ENCODE data around the gene MBP. TPM values are rescaled to one million over a fixed set of nuclear protein-coding genes. Genes with fewer than 3 reads are reported as not detected.

MBP gene
- total RNA-seq, 1 donor = 25.8 TPM

DNA sequence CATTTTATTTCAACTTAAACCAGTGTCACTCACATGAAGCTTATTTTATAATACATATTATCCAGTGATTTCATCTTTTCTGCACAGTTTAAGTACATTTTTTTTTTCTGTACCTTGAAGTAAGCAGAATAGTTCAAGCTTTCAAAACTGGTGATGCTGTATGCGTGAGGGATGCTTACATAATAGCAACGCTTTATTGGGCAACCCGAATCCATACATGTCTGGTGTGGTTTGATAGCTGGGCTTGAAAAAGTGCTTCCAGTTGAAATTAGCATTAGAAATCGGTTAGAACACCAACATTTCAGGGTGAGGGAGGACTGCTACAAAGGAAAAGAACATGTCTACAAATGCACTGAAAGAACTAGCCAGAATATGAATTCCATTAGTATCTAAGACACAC is 117.4 kb downstream of the MBP start:
- TF ChIP-seq, protein P1, sequence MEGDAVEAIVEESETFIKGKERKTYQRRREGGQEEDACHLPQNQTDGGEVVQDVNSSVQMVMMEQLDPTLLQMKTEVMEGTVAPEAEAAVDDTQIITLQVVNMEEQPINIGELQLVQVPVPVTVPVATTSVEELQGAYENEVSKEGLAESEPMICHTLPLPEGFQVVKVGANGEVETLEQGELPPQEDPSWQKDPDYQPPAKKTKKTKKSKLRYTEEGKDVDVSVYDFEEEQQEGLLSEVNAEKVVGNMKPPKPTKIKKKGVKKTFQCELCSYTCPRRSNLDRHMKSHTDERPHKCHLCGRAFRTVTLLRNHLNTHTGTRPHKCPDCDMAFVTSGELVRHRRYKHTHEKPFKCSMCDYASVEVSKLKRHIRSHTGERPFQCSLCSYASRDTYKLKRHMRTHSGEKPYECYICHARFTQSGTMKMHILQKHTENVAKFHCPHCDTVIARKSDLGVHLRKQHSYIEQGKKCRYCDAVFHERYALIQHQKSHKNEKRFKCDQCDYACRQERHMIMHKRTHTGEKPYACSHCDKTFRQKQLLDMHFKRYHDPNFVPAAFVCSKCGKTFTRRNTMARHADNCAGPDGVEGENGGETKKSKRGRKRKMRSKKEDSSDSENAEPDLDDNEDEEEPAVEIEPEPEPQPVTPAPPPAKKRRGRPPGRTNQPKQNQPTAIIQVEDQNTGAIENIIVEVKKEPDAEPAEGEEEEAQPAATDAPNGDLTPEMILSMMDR (IDR thresholded peaks at IDR 0.05; ENCODE audit: insufficient read depth, low read length) = no peak
- H3K4me3 ChIP-seq (ENCODE audit: low read depth, low read length) = no peak overlapping the region
- DNase-seq (ENCODE audit: low read depth) = no peak

DNA sequence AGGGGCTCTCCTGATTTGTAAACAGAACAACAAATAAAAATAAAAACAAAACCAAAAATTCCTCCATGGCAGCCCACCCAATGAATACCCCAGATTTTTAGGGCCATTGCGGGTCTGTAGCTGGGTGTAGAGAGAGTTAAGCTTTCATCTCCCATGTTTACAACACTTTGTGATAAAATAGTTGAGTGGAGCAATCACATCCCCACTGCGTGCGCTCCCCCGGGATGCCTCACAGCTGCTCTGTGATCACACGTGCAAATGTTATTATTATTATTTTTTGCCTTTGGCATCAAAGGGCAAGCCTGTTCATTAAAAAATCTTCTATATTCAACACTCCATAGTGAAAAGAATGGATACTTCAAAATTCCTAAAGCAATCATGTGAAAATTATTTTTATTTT is 118.0 kb downstream of the MBP start:
- DNase-seq (ENCODE audit: low read depth) = no peak
- H3K4me3 ChIP-seq (ENCODE audit: low read depth, low read length) = no peak overlapping the region

DNA sequence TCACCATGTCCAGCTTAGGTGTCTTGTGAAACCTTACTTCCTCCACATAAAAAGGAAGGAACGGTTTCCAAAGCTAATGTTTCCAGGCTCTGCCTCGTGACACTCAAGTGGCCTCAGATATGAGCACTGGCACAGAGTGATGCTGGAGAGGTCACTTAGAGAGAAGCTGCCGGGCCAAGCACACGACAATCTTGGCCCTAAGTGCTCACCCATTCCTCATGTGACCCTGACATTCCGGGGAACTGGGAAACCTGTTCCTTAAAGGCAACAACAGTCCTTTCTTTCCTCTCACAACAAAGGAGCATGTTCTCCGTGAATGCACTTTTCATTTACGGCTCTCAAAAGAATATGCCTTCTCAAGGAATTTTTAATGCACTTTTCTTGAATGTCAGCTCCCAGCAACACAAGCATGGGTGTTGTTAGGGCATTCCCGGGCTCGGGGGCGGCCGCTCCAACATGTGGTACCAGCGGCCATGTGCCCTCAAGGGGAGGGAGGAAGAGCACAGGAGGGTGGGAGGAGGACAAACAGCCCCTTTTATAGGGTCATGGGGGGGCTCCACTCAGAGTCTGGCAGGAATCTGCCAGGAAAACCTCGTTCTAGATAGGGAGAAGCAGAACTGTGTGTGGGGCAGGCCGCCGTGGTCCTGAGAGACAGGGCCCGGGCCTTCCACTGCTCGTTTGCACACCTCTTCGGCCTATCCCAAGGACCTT is 118.6 kb downstream of the MBP start:
- DNase-seq (ENCODE audit: low read depth) = peak; percentile 9
- no peak overlapping the region for H3K4me3 ChIP-seq (ENCODE audit: low read depth, low read length)
- TF ChIP-seq, protein P1 (IDR thresholded peaks at IDR 0.05; ENCODE audit: insufficient read depth, low read length) = no peak

More for the DNA sequence above, 118.0 kb downstream of the MBP start:
- TF ChIP-seq, protein P1 (IDR thresholded peaks at IDR 0.05; ENCODE audit: insufficient read depth, low read length) = no peak

DNA sequence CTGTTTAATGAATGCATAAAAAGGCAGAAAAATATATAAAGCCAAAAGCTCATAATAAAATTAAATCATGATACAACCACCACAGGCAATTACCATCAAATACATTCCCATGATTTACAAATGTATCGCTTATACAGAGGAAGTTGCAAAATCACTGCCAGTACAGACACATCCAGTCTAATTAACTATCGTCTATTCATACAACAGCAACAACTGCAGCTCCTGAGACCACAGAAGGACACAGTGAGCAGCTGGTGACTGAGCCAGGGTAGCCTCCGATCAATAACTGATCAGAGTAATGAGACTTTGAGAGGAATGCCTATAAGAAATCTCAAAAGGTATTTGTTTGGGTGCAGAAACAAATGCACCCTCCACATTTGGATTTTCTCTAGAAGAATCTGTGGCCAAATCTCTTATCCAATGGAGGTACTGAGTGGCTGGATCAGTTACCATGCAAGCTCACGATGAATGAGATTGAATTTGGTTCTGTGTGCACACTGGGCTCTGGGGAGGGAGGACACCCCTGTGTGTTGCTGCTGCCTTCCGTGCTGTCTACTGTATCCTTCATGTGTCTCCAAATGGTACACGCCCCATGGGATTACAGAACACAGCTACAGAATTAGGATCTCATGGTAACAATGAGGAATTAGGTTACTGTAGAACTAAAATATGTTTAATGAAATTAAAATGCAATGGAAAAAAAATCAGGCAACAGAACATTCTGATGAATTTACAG is 119.6 kb downstream of the MBP start:
- TF ChIP-seq, protein P1 (IDR thresholded peaks at IDR 0.05; ENCODE audit: insufficient read depth, low read length) = no peak
- no peak for DNase-seq (ENCODE audit: low read depth)
- no peak overlapping the region for H3K4me3 ChIP-seq (ENCODE audit: low read depth, low read length)

DNA sequence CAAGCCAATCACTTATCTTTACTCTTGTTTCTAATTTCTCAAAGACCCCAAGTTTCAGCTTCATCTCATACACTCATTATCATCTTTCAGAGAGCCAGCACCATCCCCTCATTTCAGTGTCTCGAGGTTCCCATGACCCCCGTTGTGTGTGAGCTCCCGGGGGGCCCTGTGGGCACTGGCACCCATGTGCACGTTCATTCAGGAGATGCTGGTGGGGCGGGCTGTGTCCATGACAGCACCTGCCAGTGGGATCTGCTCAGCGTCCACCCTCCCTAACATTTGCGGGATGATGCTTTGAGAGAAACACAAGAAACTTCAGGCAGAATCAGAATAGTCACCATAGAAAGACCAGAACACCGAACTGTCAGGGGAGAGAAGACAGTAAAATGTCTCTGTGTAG is 120.5 kb downstream of the MBP start:
- DNase-seq (ENCODE audit: low read depth) = no peak
- no peak overlapping the region for H3K4me3 ChIP-seq (ENCODE audit: low read depth, low read length)
- TF ChIP-seq, protein P1 (IDR thresholded peaks at IDR 0.05; ENCODE audit: insufficient read depth, low read length) = no peak

DNA sequence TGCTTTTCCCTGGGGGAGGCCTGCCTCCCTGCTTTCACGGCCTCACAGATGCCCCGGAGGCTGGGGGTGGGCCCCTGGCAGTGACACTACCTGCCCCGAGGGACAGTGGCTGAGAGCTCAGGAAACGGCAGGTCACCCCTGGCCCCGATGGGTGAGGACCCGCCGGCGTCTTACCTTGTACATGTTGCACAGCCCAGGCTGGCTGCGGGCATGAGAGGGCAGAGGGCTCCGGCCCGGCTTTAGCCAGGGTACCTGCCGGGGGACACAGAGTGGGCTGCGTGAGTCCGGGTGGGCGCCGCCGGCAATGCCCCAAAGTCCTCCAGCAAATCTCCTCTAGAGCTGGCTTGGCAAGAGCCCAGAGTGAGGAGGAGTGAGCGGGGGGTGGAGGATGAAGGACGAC is 122.9 kb downstream of the MBP start:
- no peak overlapping the region for H3K4me3 ChIP-seq (ENCODE audit: low read depth, low read length)
- no peak for DNase-seq (ENCODE audit: low read depth)
- TF ChIP-seq, protein P1 (IDR thresholded peaks at IDR 0.05; ENCODE audit: insufficient read depth, low read length) = no peak

All from fibroblast of the aortic adventitia (primary cell).